Skin of body (tissue), 2 donors: Measurements from ENCODE around the gene TERT. TPM values are rescaled to one million over a fixed set of nuclear protein-coding genes. Genes with fewer than 3 reads are reported as not detected.
"Not testable (repeated sequence)": the region's sequence is repeated elsewhere in the genome, so short reads cannot be mapped to it uniquely, and the experiment has no call there.

ENCODE experiments used
- DNase-seq: peaks from one replicate; lab custom pipeline; 2025; lab: John Stamatoyannopoulos, UW
- total RNA-seq: library from RNA; depleted of rRNA; stranded (reverse); fragments of >200 nt; gene quantifications from one replicate; pipeline ENCODE4 v1.2.3, GENCODE V29; 2014

The TERT gene
- total RNA-seq, 1 donor from 2014 or later, result not detected

GRCh38 chr5:1279443-1280151 lies 15.3 kb downstream of the TERT start:
- DNase-seq, result no peak

- no peak for DNase-seq
These were observed 16.0 kb downstream of the TERT start for GRCh38 chr5:1278656-1279442.

DNA sequence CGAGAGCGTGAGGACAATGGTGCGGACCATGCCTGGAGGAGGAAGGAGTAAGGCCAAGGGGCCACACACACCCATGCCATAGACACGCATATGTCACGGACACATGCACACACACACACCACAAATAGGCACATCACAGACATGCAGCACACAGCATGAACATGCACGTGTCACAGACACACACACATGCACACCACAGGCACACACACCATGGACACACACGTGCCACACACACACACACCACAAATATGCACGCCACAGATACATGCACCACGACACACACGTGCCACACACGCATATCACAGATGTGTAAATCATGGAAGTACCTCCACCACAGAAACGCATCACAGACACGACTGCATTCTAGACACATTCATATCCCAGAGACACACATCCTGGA lies 16.7 kb downstream of the TERT start:
- DNase-seq, result no peak

GRCh38 chr5:1277781-1278180 lies 17.1 kb downstream of the TERT start:
- no peak for DNase-seq

DNA sequence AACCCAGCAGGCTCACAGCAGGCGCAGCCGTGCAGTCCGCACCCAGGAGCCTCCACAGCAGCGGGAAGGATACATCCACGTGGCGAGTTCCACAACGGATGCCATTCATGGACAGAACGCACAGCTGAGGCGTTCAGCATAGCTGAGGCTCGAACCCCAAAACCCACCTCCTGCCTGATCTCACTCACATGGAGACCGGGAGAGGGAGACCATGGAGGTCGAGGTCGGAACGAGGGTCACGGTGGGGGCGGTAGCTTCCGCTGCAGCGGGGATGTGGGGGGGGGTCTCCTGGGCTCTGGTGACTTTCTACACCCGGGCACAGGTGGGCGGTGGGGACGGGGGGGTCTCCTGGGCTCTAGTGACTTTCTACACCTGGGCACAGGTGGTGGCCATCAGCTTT lies 17.5 kb downstream of the TERT start:
- DNase-seq, result no peak

- no peak for DNase-seq
These were observed 17.9 kb downstream of the TERT start for GRCh38 chr5:1276930-1277329.

GRCh38 chr5:1275397-1276391 lies 19.2 kb downstream of the TERT start:
- DNase-seq, result not testable (repeated sequence)

- no peak for DNase-seq
These were observed 20.4 kb downstream of the TERT start for GRCh38 chr5:1274471-1274870.

- no peak for DNase-seq
These were observed 21.1 kb downstream of the TERT start for GRCh38 chr5:1273745-1274144.

DNA sequence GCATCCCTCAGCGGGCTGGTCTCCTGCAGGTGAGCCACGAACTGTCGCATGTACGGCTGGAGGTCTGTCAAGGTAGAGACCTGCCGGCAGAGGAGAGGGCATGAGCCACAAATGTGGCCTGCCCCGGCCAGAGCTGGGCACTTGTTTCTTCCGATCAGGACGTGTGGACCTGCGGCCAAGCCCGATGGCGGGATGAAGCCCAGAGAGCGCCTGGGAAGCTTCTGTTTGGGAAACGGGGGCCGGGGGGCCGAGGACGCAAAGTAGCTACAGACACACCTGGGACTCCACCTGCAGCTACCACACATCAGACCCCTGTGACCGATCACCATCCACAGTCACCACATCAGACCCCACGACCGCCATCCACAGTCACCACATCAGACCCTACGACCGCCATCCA lies 22.7 kb downstream of the TERT start:
- no peak for DNase-seq

GRCh38 chr5:1270933-1271914 lies 23.6 kb downstream of the TERT start:
- no peak for DNase-seq

- no peak for DNase-seq
These were observed 24.4 kb downstream of the TERT start for GRCh38 chr5:1270426-1270825.

DNA sequence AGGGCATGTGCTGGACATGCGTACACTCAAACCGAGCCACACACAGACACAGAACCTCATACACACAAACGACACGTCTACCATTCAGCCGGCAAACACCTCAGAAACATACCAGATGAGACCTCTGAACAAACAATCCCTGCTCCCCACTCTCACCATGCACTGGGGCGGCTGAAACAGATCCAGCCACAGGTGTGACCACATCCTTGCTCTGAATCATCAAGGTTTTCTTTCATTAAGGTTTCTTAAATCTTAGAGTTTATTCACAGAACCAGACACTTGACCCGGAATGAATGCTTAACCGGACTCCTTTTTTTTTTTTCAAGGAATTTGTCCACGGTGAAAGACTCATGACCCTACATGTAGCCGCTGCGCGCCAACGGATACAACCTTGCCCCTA lies 26.2 kb downstream of the TERT start:
- DNase-seq, result no peak

GRCh38 chr5:1268056-1268455 lies 26.8 kb downstream of the TERT start:
- DNase-seq, result no peak

DNA sequence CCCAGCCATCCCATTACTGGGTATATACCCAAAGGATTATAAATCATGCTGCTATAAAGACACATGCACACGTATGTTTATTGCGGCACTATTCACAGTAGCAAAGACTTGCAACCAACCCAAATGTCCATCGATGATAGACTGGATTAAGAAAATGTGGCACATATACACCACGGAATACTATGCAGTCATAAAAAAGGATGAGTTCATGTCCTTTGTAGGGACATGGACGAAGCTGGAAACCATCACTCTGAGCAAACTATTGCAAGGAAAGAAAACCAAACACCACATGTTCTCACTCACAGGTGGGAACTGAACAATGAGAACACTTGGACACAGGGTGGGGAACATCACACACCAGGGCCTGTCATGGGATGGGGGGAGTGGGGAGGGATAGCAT lies 27.4 kb downstream of the TERT start:
- not testable (repeated sequence) for DNase-seq

GRCh38 chr5:1266791-1267190 lies 28.1 kb downstream of the TERT start:
- no peak for DNase-seq

- DNase-seq, result no peak
These were observed 29.1 kb downstream of the TERT start for GRCh38 chr5:1265461-1266455.

- no peak for DNase-seq
These were observed 29.8 kb downstream of the TERT start for GRCh38 chr5:1265026-1265425.

- no peak for DNase-seq
These were observed 30.7 kb downstream of the TERT start for GRCh38 chr5:1264211-1264610.
